Hematopoietic multipotent progenitor cell treated with erythropoietin and hydrocortisone succinate and interleukin-3 and kit ligand, for 17 days (in vitro differentiated cells): ENCODE measurements around the gene NRIP3.

Experiments used
- DNase-seq: peaks from one replicate; pipeline ENCODE4 v3.0.0-alpha.2; 2015; ENCODE audit warnings: low spot score

NRIP3 gene

DNA sequence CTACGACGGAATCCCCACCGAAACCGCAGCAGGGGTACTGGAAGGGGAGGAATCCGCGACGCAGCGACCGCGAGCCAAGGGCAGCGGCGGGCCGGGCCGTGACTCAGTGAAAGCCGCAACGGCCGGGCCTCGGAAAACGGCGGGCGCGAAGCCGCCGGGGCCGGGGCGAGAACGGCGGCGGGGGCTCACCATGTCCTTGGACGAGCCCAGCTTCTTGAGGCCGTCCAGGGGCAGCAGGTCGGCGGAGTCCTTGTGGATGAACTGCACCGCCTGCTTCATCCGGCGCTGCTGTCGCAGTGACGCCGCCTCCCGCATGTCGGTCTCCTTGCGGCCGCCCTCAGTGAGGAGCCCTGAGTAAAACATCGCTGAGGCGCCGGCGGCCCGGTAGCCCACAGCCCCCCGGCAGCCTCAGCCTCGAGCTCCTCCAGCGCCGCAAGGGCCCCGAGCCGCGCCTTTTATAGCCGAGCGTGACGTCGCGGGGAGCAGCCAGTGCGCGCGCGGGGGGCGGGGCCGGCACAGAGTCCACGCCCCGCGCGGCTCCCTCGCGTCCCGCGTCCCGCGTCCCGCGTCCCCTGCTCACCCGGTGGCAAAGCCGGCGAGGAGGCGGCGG, at the start of gene NRIP3:
Gene NRIP3 (minus strand): TSS at position 429 of the 610 bp plus-strand sequence. CDS start 66 bp downstream, at position 363.
- peak; percentile 81 for DNase-seq

DNA sequence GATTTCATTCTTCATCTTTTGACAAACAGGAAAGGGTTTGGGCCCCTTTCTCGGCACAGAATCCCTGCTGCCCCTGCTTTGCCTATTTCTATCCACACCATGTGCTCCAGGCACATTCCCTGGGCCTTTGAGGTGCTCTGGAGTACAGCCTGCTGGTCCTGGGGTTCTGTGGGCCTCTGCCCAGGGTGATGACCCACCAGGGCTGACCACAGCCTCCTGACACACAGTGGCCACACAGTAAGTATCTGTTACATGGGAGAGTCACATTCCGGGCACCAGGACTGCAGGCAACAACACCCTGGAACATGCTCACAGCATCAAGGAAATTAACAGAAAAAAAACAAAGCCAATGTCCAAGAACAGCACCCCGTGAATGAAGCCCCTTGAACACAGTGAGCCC, 48.5 kb upstream of the NRIP3 start:
- no peak for DNase-seq

DNA sequence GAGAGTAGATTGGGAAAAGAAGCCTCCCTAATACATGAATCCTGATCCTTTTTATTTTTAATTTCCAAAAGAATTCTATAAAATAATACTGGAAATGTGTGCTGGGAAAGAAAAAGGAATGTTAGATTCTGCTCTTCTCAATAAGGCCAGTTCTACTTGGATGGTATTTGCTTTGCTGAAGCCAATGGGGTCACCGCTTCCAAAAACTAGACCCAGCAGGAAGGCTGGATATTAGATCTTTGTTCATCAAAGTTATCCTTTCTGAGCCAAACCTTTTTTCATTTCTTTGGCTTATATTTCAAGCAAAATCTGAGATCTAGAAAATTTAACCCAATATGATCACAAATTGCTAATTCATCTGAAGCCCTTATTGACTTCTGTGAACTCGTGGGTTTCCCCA, 46.2 kb upstream of the NRIP3 start:
- no peak for DNase-seq

DNA sequence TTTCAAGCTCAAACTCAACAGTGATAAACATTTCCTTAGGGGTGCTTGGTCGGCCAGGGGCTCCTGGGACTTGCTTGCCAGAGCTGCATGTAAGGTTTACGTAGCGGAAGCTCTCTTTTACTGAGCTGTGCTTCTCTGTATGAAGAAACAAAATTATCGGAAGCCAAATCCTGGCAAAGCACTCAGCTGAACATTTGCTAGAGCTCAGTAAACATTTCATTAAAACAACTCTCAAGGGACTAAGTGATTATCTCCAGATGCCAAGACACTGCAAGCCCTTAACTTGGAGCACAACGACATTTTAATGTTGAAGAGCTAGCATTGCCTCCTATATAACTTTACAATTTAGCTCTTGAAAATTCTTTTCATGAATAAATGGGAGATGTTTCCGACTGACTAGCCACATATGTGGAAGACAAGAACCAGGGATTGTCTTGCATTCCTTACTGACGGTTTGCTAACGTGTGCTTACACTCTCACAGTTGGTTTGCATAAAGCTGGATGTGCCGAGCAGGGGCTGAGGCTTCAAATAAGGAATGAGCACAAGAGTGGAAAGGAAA, 44.2 kb upstream of the NRIP3 start:
- no peak for DNase-seq

DNA sequence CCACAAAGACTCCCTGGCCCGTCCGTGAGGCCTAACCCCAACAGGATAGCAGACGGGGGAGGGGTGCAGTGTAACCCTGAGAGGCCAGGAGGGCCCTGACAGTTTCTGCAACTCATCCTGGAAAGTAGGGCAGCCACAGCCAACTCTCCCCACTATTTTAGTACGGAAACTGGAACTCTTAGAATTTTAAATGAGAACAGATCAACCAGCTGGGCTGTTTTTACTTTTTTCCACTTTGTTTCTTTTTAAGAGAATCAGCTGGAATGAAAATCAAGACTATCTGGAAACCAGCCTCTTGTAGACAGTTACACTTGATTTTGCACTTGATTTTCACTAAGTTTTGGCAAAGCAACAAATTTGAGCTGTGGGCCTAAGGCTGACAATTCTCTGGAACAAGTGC, 42.7 kb upstream of the NRIP3 start:
- DNase-seq, result no peak

DNA sequence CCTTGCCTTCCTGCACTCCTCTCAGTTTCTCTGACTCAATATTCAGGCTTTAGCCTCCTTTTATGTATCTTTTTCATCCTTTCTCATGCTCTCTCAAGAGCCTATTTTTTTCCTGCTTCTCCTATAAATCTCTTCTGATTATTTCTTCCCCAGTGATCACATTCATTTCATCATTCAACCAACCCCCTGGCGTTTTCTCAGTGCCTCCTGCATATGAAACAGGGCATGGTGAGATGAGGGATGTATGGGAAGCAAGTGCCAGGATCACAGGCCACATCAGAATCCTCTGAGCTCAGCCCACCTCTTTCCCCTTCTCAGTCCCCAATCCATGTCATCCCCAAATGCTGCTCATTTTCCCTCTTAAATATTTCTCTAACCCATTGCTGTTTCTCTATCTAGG, 38.7 kb upstream of the NRIP3 start:
- DNase-seq, result no peak

DNA sequence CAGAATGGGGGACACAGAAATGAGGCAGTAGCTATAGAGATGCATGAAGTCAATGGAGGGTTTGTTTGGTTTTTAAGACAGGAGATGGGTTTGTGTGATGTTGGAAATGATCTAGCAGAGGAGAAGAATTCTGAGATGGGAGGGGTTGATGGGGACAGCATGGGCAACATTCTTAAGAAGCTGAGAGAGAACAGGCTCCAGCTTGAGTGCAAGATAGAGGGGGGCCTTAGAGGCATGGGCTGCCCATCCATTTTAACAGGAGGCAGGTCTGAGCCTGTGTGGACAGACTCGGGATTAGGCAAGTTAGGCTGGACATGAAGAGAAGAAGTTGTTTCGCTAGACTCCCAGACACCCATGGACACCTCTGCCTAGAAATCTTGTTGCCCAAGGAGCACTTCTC, 37.9 kb upstream of the NRIP3 start:
- no peak for DNase-seq

DNA sequence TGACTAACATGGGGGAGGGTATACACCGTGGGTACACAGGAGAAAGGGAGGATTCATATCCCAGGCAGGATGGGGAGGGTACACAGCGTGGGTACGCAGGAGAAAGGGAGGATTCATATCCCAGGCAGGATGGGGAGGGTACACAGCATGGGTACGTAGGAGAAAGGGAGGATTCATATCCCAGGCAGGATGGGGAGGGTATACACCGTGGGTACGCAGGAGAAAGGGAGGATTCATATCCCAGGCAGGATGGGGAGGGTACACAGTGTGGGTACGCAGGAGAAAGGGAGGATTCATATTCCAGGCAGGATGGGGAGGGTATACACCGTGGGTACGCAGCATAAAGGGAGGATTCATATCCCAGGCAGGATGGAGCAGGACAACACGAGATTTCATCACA, 36.6 kb upstream of the NRIP3 start:
- no peak for DNase-seq

DNA sequence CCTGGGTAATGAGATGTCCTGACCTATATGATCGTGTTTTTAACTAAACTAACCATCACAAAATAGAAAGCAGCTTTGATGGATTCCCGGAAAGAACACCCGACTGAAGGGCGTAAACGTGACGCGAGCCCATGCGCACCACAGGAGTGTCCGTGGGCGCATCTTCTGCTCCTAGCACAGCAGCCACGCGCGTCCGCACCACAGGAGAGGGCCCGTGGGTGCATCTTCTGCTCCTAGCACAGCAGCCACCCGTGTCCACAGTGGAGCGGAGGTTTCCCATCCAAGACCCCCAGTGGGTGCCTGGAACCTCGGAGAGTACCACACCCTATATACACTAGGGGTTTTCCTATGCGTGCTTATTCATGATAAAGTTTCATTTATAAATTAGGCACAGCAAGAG, 36.1 kb upstream of the NRIP3 start:
- DNase-seq, result no peak

DNA sequence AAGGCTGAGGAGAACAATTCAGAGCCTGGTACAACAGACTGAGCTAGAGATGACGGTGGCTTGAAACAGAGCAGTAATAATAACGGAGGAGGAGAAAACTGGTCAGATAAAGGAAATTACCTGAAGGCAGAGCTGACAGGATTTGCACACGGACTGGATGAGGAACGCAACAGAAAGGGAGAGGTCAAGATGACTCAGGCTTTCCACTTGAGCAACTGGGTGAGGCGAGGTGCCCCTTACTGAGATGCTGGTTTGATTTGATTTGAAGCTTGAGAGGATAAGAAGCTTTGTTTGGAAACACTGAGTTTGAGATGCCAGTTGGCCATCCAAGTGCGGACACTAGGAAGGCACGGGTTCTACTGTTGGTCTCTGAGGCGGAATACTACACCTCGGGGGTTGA, 35.4 kb upstream of the NRIP3 start:
- DNase-seq, result no peak

DNA sequence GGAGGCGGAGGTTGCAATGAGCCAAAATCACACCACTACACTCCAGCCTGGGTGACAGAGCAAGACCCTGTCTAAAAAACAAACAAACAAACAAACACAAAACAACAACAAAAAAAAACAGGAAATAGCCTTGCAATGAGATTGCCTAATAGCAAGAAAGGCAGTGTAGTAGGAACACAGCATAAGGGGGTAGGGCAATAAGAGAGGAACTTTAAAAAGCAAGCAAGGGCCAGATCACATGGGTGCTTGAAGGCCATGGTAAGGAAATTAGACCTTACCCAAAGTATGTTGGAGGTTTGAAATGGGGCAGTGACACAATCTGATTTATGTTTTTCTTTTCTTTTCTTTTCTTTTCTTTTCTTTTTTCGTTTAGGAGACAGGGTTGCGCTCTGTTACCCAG, 34.7 kb upstream of the NRIP3 start:
- no peak for DNase-seq

DNA sequence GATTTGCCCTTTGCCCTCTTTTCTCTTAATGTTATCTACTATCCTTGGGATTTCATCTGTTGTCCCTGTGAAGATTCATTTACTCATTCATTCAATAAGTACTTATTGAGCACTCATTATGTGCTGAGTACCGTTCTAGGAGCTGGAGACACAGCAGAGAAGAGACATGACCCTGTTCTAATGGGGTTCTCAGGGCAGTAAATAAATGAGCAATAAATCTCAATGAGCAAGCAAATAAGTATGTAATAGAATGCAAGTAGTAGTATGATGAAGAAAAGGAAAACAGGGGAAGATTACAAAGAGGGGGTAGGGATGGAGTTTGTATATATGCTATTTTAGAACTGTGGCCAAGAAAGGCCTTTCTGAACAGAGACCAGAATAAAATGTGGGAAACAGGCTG, 34.2 kb upstream of the NRIP3 start:
- no peak for DNase-seq

DNA sequence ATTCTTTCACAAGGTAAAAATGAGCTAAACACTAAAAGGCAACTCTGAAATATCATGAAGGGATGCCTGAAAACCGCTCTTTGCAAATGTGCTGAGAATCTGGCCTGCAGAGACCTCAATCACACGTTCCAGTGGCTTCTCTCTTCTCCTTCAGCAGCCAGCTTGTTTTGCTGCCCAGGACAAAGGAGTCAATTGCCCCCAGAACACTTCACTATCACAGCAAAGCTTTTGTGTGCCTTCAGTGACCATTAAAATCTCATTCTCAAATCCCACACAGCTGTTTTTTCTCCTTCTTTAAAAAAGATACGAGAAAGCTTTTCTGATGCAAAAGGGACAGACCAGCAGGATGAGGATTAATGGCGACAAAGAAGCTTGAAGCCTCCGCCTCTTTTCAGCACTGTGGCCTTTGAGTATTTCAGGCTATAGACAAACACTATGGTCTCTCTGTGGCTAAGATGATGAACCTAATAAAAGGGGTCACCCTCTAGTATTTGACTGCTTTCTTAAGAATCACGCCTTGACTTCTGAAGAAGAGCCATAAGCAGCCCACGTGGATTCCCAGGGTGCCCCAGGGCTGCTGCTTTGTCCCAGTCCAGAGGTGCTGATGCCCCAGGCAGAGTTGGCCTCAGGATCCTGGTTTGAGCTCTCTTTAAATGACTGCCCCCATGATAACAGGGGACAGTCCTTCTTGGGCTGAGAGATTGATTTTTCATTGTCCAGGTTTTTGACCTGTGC, 33.4 kb upstream of the NRIP3 start:
- DNase-seq, result no peak

DNA sequence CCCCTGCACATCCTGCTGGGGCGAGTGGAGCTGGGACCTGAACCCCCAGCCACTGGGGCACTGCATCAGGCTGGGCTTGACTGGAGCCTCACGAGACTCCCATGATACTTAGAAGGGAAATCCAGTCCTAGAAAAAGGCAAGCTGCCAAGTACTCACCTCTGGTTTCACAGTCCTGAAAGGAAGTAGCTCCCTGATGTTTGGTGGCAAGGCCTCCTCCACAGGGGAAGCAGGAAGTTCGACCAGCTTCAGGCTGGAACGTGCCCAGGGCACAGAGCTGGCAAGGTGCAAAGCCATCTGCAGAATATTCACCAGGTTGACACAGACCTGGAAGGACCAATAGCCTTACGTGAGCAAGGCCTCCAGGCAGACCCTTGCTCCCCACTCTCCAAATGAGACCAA, 26.8 kb upstream of the NRIP3 start:
- DNase-seq, result no peak

DNA sequence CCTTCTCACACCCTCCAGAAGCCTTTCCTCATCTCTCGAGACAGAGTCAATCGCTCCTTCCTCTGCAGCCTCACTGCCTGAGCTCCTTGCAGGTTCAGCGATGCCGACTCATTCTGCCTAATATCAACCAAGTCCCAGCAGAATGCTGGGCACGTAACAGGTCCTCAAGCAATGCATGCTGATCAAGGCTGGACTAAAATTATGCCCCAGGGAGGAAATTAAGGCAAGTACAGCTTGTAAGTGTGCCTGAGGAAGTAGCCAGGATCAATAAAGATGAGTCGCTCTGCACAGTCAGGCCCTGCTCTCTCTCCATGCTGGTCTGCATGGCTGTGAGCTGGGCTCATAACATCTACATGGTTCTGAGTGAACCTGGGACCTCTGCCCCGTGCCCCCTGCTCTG, 25.6 kb upstream of the NRIP3 start:
- DNase-seq, result no peak

DNA sequence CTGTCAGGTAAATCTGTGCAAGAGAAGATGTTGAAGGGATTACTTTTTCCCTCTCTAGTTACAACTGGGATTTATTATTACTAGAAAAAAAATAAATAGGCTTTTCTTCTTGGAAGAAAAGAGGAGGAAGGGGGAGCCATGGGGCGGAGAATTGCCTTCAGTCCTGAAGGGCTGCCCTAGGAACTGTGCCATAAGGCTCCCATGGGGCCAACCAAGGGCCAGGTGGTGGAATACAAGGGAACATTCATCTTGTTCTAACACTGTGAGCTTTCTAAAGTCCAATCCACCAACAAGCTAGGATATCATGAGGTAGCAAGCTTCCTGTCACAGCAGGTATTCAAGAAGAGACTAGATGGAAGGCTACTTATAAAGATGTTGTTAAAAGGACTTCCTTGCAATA, 24.8 kb upstream of the NRIP3 start:
- DNase-seq, result no peak

DNA sequence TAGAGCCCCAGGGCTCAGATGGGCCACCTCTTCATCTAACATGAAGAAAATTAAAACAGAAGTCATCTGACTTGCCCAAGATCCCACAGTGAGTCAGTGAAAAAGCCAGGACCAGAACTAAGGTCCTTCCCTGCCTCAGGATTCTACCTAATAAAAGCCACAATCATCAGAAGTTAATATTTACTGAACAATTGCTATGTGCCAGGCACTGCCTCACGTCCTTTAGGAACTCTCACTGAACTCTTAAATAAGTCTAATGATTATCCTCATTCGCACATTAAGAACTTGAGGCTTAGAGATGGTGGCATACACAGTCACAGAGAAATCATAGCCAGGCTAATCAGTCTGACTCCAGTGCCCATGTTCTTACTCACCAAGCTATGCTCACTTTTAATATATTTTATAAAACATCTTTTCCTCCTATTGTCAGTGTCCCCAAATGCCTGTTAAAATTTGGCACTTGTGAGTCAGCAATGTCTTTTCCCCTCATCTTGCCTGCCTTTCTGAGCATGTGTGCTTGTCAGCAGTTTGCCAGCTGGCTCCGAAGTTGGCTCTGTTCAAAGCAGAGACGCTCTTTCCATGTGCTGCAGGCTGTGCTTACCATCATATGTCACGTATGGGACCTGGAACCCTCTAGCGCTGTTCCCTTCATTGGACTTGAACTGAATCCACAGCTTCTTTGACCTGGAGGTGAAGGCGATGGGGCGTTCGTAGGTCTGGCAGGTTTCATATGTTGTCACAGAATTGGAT, 21.5 kb upstream of the NRIP3 start:
- DNase-seq, result no peak

DNA sequence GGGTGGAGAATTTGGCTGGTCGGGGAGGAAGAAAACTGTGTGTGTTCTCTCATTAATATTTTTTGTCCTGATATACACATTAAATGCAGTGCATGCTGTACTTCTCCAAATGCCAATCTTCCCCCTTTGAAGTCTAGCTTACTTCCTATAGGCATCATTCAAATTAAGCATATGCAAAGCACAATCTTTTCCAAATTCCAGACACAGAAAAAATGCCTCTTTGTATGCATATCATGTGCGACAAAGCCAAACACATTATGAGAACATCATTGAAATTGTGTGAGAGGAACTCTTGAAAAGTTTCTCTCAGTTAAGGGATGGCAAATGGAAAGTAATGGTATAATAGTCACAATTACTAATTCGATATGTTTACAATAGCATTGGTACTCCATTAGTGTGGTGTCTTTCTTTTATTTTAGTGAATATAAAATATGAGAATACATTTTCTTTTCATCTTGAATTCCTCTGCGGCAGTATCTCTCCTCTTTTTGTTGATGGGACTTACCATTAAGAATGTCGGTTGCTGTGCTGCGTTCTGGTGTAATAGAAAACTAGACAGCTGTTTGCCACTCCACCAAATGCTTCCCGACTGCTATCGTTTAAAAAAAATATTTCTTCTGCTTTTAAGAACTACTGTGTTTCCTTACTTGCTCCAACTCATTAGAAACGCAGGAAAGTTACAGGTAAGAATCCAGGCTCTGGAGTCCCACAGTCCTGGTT, 19.3 kb upstream of the NRIP3 start:
- no peak for DNase-seq

DNA sequence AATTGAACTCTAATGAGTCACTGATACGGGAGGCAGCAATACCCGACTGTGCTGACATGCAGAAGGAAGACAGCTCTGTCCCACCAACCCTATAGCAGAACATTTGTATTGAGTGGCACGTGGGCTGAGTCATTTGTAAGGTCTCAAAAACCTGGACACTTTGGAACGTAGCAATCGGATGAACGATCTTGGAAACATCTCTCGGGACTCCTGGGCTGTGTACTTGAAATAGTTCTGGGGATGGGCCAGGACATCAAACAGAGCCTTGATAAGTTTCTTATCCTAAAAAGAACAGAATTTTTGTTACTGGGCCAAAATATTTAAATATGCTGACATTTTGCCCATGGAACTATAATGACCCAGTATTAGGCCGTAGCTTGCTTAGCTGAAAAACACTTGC, 17.1 kb upstream of the NRIP3 start:
- no peak for DNase-seq

DNA sequence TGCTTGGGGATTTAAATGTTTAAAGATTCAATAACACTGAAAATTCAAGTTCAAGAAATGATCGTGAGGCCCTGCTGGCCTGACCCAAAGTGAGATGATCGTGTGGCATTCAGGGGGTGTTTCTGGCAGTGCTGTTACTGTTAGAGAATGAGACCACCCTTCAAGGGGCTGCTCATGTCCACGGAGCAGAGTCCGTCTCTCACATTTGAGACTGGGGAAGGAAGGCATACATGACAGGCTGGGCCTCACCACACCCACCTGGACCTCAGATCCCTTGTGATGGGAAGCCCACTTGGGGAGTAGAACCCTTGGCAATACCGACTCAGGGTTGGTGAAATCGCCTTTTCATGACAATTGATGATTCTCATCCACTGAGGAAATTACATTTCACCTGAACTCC, 16.1 kb upstream of the NRIP3 start:
- DNase-seq, result no peak

DNA sequence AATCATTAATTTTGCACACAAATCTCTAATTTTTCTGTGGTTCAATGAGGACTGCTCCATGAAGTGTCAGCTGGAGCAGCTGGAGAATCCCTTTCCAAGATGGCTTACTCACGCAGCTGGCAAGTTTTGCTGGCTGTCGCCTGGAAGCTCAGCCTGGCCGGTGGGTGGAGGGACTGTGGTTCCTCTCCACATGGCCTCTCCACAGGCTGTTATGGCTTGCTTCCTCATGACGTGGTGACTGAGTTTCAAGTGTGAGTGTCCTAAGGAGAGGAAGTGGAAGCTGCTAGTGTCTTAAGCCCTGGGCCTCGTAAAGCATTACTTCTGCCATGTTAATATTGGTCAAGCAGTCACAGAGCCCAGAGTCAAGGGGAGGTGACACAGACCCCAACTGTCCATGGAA, 14.0 kb upstream of the NRIP3 start:
- no peak for DNase-seq

DNA sequence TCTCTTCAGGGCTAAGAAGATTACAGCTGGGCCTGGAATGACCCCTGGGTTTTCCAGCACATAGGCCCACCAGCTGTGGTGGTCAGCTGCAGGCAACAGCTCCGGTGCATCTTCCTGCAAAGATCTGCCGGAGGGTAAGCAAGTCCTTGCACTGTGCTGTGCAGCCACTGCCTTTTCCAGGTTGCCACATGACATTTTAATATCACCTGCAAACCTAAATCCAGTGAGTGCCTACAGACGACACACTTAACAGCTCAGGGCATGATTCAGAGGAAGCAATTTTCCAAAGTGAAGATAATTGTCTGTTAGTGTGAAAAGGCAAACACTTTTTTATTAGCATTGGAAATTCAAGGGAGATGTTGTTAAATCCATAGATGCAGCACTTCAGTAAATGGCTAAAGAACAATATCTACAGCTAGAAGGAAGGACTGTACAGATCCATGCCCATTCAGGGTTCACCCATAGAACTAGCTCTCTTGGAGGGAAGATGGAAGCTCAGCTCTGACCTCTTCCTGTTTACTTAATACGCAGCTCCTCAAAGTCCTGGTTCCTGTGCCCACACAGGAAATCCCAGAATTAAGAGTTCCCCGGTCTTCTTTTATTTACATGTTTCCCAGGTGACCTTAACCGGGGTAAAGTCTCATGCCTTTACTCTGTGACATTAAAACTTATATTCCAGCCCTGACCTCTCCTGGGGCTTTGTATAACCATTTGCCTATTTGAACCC, 13.3 kb upstream of the NRIP3 start:
- no peak for DNase-seq
